PC-9 (cell line): ENCODE data around the gene ULBP3.

Experiments
- EZH2 ChIP-seq: fragments of 200-600 bp; sonication (generic); IDR thresholded peaks from 2 replicates; pipeline ENCODE4 v1.8.0; 2017; ENCODE audit warnings: antibody characterized with exemption, low read depth
- TF ChIP-seq, protein P1 (sequence below): fragments of 200-600 bp; sonication (generic); conservative IDR thresholded peaks from 2 replicates; pipeline ENCODE4 v1.6.1; 2017; ENCODE audit warnings: mixed run types, antibody characterized with exemption, mild to moderate bottlenecking, moderate library complexity

DNA sequence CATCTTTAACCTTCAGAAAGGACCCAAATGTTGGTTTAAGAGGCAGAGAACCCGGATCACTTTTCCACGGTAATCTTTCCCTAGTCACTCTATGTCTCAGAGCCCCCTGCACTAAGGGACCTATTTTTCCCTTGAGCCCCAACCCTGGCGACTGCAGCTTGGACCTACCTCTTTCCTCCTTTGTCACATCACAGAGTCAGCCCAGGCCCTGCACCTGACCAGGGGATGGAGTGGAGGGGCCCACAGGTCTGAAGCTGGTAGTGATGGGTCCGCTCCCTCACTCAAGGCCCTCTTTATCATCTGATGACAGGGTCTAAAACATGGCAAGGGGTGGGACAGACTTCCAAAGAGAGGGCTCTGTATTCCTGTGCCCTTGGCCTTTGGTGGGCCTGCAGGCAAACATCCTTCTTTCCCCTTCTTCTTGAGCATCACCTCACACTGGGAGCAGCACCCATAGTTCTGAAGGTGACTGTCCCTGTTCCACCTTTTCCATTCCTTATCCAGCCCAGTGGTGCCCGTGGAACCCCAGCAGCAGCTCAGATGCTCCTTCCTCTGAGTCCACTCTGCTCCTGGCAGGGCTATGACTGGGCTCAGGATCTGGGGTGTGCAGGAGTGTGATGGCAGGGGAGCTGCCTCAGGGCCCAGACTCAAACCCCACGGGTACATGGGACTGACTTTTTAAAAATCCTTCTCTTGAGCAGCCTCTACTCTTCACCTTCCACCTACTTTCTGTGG is 49.9 kb downstream of the ULBP3 start:
- TF ChIP-seq, protein P1, sequence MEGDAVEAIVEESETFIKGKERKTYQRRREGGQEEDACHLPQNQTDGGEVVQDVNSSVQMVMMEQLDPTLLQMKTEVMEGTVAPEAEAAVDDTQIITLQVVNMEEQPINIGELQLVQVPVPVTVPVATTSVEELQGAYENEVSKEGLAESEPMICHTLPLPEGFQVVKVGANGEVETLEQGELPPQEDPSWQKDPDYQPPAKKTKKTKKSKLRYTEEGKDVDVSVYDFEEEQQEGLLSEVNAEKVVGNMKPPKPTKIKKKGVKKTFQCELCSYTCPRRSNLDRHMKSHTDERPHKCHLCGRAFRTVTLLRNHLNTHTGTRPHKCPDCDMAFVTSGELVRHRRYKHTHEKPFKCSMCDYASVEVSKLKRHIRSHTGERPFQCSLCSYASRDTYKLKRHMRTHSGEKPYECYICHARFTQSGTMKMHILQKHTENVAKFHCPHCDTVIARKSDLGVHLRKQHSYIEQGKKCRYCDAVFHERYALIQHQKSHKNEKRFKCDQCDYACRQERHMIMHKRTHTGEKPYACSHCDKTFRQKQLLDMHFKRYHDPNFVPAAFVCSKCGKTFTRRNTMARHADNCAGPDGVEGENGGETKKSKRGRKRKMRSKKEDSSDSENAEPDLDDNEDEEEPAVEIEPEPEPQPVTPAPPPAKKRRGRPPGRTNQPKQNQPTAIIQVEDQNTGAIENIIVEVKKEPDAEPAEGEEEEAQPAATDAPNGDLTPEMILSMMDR: no peak
- no peak for TF ChIP-seq EZH2
